SK-N-SH (cell line): Measurements from ENCODE around the gene MBNL2. TPM values are rescaled to one million over a fixed set of nuclear protein-coding genes. Genes with fewer than 3 reads are reported as not detected.

Source experiments
- CTCF ChIA-PET: fragments of 300-600, 350-600 bp; formaldehyde crosslinking; extraction: SDS; loops from one replicate; lab custom pipeline; 2021; lab: Yijun Ruan, JAX
- POLR2A ChIA-PET: fragments of 350-600 bp; sonication (Branson Sonifier 250); formaldehyde crosslinking; extraction: SDS; loops from one replicate; lab custom pipeline; 2020; ENCODE audit warnings: antibody characterized with exemption, inconsistent platforms; lab: Yijun Ruan, JAX
- DNase-seq: peaks from one replicate; pipeline ENCODE4 v3.0.0; 2012
- H2AFZ ChIP-seq: fragments of 200-600 bp; sonication (generic); 2 replicates; pipeline ENCODE4 v1.8.1; 2016; ENCODE audit warnings: antibody characterized with exemption, mild to moderate bottlenecking, low read depth
- H3F3A ChIP-seq: fragments of 200-600 bp; sonication (generic); replicated peaks from 2 replicates; pipeline ENCODE3; 2016; ENCODE audit warnings: antibody characterized with exemption, mild to moderate bottlenecking; ENCODE audit not compliant: insufficient read depth
- H3K27ac ChIP-seq, 2 experiments: fragments of 200-500 bp in 1 of 2; fragments of 200-600 bp in 1 of 2; sonication (Bioruptor generic) in 1 of 2; sonication (generic), shearing (Covaris generic) in 1 of 2; 2 replicates each; pipeline versions ENCODE4 v1.5.1 to v1.6.1; 2014 to 2016; ENCODE audit warnings: low read depth in 2 of 2, inconsistent platforms in 1 of 2, low read length in 1 of 2, mild to moderate bottlenecking in 1 of 2, mixed read lengths in 1 of 2
- H3K27me3 ChIP-seq: fragments of 200-600 bp; sonication (generic), shearing (Covaris generic); 2 replicates; pipeline ENCODE4 v1.6.1; 2016; ENCODE audit warnings: mixed run types; ENCODE audit not compliant: insufficient read depth
- H3K36me3 ChIP-seq, 2 experiments: fragments of 200-500 bp in 1 of 2; fragments of 200-600 bp in 1 of 2; sonication (Bioruptor generic) in 1 of 2; sonication (generic) in 1 of 2; replicated peaks in 1 of 2; 2 replicates each; pipeline versions ENCODE3 to v1.5.1; 2014 to 2016; ENCODE audit warnings: low read length in 1 of 2, mild to moderate bottlenecking in 1 of 2; ENCODE audit not compliant: insufficient read depth in 2 of 2, control insufficient read depth in 1 of 2
- H3K4me1 ChIP-seq, 2 experiments: fragments of 200-500 bp in 1 of 2; fragments of 200-600 bp in 1 of 2; sonication (Bioruptor generic) in 1 of 2; sonication (generic), shearing (Covaris generic) in 1 of 2; 2 replicates each; pipeline versions ENCODE4 v1.5.1 to v1.6.1; 2014 to 2016; ENCODE audit warnings: low read depth in 1 of 2, low read length in 1 of 2, mixed run types in 1 of 2; ENCODE audit not compliant: insufficient read depth in 2 of 2, control insufficient read depth in 1 of 2
- H3K4me2 ChIP-seq: fragments of 200-600 bp; sonication (generic), shearing (Covaris generic); 2 replicates; pipeline ENCODE4 v1.6.1; 2017; ENCODE audit warnings: mixed run types
- H3K4me3 ChIP-seq, 2 experiments: fragments of 200-500 bp in 1 of 2; fragments of 200-600 bp in 1 of 2; sonication (Bioruptor generic) in 1 of 2; sonication (generic), shearing (Covaris generic) in 1 of 2; 2 replicates each; pipeline versions ENCODE4 v1.5.1 to v1.8.1; 2014 to 2016; ENCODE audit warnings: low read depth in 2 of 2, inconsistent platforms in 1 of 2, low read length in 1 of 2, mild to moderate bottlenecking in 1 of 2, mixed read lengths in 1 of 2, moderate library complexity in 1 of 2
- H3K79me2 ChIP-seq: fragments of 200-600 bp; sonication (generic); 2 replicates; pipeline ENCODE4 v1.8.1; 2017; ENCODE audit warnings: mild to moderate bottlenecking; ENCODE audit not compliant: insufficient read depth
- H3K9ac ChIP-seq: fragments of 200-600 bp; sonication (generic); 2 replicates; pipeline ENCODE4 v1.6.1; 2017; ENCODE audit warnings: mixed run types
- H3K9me2 ChIP-seq: fragments of 200-600 bp; sonication (generic); 2 replicates; pipeline ENCODE4 v1.6.1; 2017; ENCODE audit warnings: mixed run types
- H3K9me3 ChIP-seq: fragments of 200-600 bp; sonication (generic); 2 replicates; pipeline ENCODE4 v1.6.1; 2017; ENCODE audit warnings: mixed run types, mild to moderate bottlenecking, moderate library complexity
- H4K20me1 ChIP-seq: fragments of 200-600 bp; sonication (generic); 2 replicates; pipeline ENCODE4 v1.6.1; 2017; ENCODE audit warnings: mild to moderate bottlenecking, mixed run types; ENCODE audit not compliant: insufficient read depth
- CHD2 ChIP-seq: fragments of 150-350 bp; IDR thresholded peaks from 2 replicates; pipeline ENCODE4 v1.6.1; 2018; ENCODE audit warnings: low read length; ENCODE audit not compliant: partially characterized antibody
- ELF1 ChIP-seq: IDR thresholded peaks from 2 replicates; pipeline ENCODE4 v1.4.0; 2012
- EZH2phosphoT487 ChIP-seq: fragments of 200-600 bp; sonication (generic); IDR thresholded peaks from 2 replicates; pipeline ENCODE4 v1.6.1; 2017; ENCODE audit warnings: low read depth, mixed run types, mild to moderate bottlenecking, antibody characterized with exemption, moderate library complexity, borderline replicate concordance
- FOXJ3 ChIP-seq: sonication (generic); formaldehyde crosslinking; IDR thresholded peaks from 2 replicates; pipeline ENCODE4 v1.5.1; 2020; ENCODE audit warnings: mild to moderate bottlenecking, missing genetic modification reagents
- FOXM1 ChIP-seq: IDR thresholded peaks from 2 replicates; pipeline ENCODE4 v1.4.0; 2012; ENCODE audit warnings: low read depth, mild to moderate bottlenecking
- GABPA ChIP-seq: IDR thresholded peaks from 2 replicates; pipeline ENCODE4 v1.4.0; 2012; ENCODE audit warnings: low read depth, mild to moderate bottlenecking
- JUND ChIP-seq: IDR thresholded peaks from 2 replicates; pipeline ENCODE4 v1.4.0; 2012
- MEF2A ChIP-seq: IDR thresholded peaks from 2 replicates; pipeline ENCODE4 v1.4.0; 2012; ENCODE audit warnings: low read depth, borderline replicate concordance
- MXI1 ChIP-seq: IDR thresholded peaks from 2 replicates; pipeline ENCODE4 v1.6.1; 2012; ENCODE audit warnings: mild to moderate bottlenecking, low read depth, low read length, improper control_type of control experiment
- NRF1 ChIP-seq: IDR thresholded peaks from 2 replicates; pipeline ENCODE4 v1.6.1; 2012; ENCODE audit warnings: low read depth, mild to moderate bottlenecking, low read length
- POLR2AphosphoS5 ChIP-seq: IDR thresholded peaks from 2 replicates; pipeline ENCODE4 v1.6.1; 2012; ENCODE audit warnings: low read depth, low read length
- RCOR1 ChIP-seq: fragments of 150-350 bp; IDR thresholded peaks from 2 replicates; pipeline ENCODE4 v1.6.1; 2017; ENCODE audit warnings: antibody characterized with exemption, low read length
- RFX5 ChIP-seq: IDR thresholded peaks from 2 replicates; pipeline ENCODE4 v1.6.1; 2012; ENCODE audit warnings: mild to moderate bottlenecking, improper control_type of control experiment, low read length
- SMC3 ChIP-seq: IDR thresholded peaks from 2 replicates; pipeline ENCODE4 v1.6.1; 2012; ENCODE audit warnings: low read depth, low read length, improper control_type of control experiment
- TAF1 ChIP-seq: IDR thresholded peaks from 2 replicates; pipeline ENCODE4 v1.6.1; 2012; ENCODE audit warnings: low read depth, mild to moderate bottlenecking, low read length, moderate library complexity, borderline replicate concordance
- TEAD4 ChIP-seq: IDR thresholded peaks from 2 replicates; pipeline ENCODE4 v1.4.0; 2012; ENCODE audit warnings: mild to moderate bottlenecking, borderline replicate concordance; ENCODE audit not compliant: insufficient read depth
- YY1 ChIP-seq: IDR thresholded peaks from 2 replicates; pipeline ENCODE4 v1.4.0; 2012; ENCODE audit warnings: low read depth, mild to moderate bottlenecking
- ZBTB33 ChIP-seq: IDR thresholded peaks from 2 replicates; pipeline ENCODE4 v1.4.0; 2012; ENCODE audit warnings: low read depth, borderline replicate concordance
- WGBS: methylation state at CpG from one replicate; pipeline ENCODE4 v1.1.6; 2017; ENCODE audit warnings: low lambda C conversion rate; 5-methylcytosine and 5-hydroxymethylcytosine counted together
- polyA plus RNA-seq, 3 experiments: library from polyadenylated mRNA; depleted of rRNA; stranded (reverse); fragments of >200 nt; gene quantifications; 2 replicates each; pipeline ENCODE4 v1.2.3, GENCODE V29; 2012
- TF ChIP-seq, protein P1 (sequence below): IDR thresholded peaks from 2 replicates; pipeline ENCODE4 v1.6.1; 2012; ENCODE audit warnings: mild to moderate bottlenecking, low read depth, low read length, moderate library complexity
- TF ChIP-seq, protein P2 (sequence below): fragments of 150-350 bp; IDR thresholded peaks from 2 replicates; pipeline ENCODE4 v1.6.1; 2016; ENCODE audit warnings: mild to moderate bottlenecking, low read depth, low read length
- TF ChIP-seq, protein P3 (sequence below): IDR thresholded peaks from 2 replicates; pipeline ENCODE4 v1.4.0; 2012; ENCODE audit warnings: low read depth
- TF ChIP-seq, protein P4 (sequence below): fragments of 150-350 bp; IDR thresholded peaks from 2 replicates; pipeline ENCODE4 v1.6.1; 2017; ENCODE audit warnings: antibody characterized with exemption, low read length, low read depth, borderline replicate concordance
- TF ChIP-seq, protein P5 (sequence below): fragments of 200-600 bp; sonication (generic); IDR thresholded peaks from 2 replicates; pipeline ENCODE4 v1.6.1; 2017; ENCODE audit warnings: antibody characterized with exemption, mild to moderate bottlenecking, moderate library complexity

MBNL2 gene
- polyA plus RNA-seq, 1 of the 3 experiments (the other 2 are of a cell fraction): 24.5 TPM

- H3K9ac ChIP-seq: peak overlapping the region; percentile 70
- CTCF ChIA-PET: interaction anchor here (1.7 kb wide), 1 partner anchor 165 kb away, joined by 5 read pairs; no protein-coding TSS in a partner anchor
- DNase-seq: no peak
- TF ChIP-seq TEAD4 (peak; percentile 88), FOXM1 (peak; percentile 86), JUND (peak; percentile 92), MEF2A (peak; percentile 96), CHD2 (no peak), EZH2phosphoT487 (no peak), YY1 (no peak), MXI1 (no peak), RCOR1 (no peak), POLR2AphosphoS5 (peak; percentile 66; the same call in 1 of the 2 replicates), FOXJ3 (CRISPR knock-in tag) (no peak), SMC3 (no peak), GABPA (no peak; the same call in 1 of the 2 replicates), RFX5 (no peak), ELF1 (0 out of 2 replicates have a peak, but pooled peaks have one; percentile 20), NRF1 (no peak), ZBTB33 (no peak), TAF1 (no peak)
- TF ChIP-seq, protein P1, sequence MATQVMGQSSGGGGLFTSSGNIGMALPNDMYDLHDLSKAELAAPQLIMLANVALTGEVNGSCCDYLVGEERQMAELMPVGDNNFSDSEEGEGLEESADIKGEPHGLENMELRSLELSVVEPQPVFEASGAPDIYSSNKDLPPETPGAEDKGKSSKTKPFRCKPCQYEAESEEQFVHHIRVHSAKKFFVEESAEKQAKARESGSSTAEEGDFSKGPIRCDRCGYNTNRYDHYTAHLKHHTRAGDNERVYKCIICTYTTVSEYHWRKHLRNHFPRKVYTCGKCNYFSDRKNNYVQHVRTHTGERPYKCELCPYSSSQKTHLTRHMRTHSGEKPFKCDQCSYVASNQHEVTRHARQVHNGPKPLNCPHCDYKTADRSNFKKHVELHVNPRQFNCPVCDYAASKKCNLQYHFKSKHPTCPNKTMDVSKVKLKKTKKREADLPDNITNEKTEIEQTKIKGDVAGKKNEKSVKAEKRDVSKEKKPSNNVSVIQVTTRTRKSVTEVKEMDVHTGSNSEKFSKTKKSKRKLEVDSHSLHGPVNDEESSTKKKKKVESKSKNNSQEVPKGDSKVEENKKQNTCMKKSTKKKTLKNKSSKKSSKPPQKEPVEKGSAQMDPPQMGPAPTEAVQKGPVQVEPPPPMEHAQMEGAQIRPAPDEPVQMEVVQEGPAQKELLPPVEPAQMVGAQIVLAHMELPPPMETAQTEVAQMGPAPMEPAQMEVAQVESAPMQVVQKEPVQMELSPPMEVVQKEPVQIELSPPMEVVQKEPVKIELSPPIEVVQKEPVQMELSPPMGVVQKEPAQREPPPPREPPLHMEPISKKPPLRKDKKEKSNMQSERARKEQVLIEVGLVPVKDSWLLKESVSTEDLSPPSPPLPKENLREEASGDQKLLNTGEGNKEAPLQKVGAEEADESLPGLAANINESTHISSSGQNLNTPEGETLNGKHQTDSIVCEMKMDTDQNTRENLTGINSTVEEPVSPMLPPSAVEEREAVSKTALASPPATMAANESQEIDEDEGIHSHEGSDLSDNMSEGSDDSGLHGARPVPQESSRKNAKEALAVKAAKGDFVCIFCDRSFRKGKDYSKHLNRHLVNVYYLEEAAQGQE: no peak
- TF ChIP-seq, protein P2, sequence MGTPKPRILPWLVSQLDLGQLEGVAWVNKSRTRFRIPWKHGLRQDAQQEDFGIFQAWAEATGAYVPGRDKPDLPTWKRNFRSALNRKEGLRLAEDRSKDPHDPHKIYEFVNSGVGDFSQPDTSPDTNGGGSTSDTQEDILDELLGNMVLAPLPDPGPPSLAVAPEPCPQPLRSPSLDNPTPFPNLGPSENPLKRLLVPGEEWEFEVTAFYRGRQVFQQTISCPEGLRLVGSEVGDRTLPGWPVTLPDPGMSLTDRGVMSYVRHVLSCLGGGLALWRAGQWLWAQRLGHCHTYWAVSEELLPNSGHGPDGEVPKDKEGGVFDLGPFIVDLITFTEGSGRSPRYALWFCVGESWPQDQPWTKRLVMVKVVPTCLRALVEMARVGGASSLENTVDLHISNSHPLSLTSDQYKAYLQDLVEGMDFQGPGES: no peak
- TF ChIP-seq, protein P3, sequence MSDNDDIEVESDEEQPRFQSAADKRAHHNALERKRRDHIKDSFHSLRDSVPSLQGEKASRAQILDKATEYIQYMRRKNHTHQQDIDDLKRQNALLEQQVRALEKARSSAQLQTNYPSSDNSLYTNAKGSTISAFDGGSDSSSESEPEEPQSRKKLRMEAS: peak; percentile 25; the same call in 1 of the 2 replicates
- TF ChIP-seq, protein P4, sequence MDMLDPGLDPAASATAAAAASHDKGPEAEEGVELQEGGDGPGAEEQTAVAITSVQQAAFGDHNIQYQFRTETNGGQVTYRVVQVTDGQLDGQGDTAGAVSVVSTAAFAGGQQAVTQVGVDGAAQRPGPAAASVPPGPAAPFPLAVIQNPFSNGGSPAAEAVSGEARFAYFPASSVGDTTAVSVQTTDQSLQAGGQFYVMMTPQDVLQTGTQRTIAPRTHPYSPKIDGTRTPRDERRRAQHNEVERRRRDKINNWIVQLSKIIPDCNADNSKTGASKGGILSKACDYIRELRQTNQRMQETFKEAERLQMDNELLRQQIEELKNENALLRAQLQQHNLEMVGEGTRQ: no peak
- TF ChIP-seq, protein P5, sequence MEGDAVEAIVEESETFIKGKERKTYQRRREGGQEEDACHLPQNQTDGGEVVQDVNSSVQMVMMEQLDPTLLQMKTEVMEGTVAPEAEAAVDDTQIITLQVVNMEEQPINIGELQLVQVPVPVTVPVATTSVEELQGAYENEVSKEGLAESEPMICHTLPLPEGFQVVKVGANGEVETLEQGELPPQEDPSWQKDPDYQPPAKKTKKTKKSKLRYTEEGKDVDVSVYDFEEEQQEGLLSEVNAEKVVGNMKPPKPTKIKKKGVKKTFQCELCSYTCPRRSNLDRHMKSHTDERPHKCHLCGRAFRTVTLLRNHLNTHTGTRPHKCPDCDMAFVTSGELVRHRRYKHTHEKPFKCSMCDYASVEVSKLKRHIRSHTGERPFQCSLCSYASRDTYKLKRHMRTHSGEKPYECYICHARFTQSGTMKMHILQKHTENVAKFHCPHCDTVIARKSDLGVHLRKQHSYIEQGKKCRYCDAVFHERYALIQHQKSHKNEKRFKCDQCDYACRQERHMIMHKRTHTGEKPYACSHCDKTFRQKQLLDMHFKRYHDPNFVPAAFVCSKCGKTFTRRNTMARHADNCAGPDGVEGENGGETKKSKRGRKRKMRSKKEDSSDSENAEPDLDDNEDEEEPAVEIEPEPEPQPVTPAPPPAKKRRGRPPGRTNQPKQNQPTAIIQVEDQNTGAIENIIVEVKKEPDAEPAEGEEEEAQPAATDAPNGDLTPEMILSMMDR: no peak
These were observed 52.9 kb downstream of the MBNL2 start for GRCh38 chr13:97274829-97275649.

More at GRCh38 chr13:97274829-97275649, 52.9 kb downstream of the MBNL2 start:
- peak overlapping the region; percentile 90 to 98 for H3K27ac ChIP-seq
- H4K20me1 ChIP-seq: no peaks in the 10 kb centered on the region
- H3K9me3 ChIP-seq: no peaks in the 10 kb centered on the region
- 9% methylated on average over 7 of the region's 7 CpGs for WGBS
- peaks cover 20 to 37% of the 10 kb centered on the region in 2 experiments for H3K36me3 ChIP-seq
- H3F3A ChIP-seq: peaks cover 77% of the 10 kb centered on the region
- peaks cover 88% of the 10 kb centered on the region for H3K79me2 ChIP-seq
- peaks cover 4 to 62% of the 10 kb centered on the region in 2 experiments for H3K4me1 ChIP-seq
- H3K27me3 ChIP-seq: no peaks in the 10 kb centered on the region
- POLR2A ChIA-PET: no interaction called here
- H3K4me3 ChIP-seq: no peak overlapping the region
- no peak overlapping the region for H2AFZ ChIP-seq
- H3K9me2 ChIP-seq: no peaks in the 10 kb centered on the region
- H3K4me2 ChIP-seq: peak overlapping the region; percentile 70
